A549 treated with DMSO at 1 μM for 4 hours (cell line): ENCODE measurements around the gene MRPL46. TPM values are rescaled to one million over a fixed set of nuclear protein-coding genes. Genes with fewer than 3 reads are reported as not detected.

Experiments
- total RNA-seq: library from RNA; stranded (reverse); fragments of 200-300 nt; extraction: Qiagen RNA extraction; gene quantifications from 5 replicates; pipeline ENCODE4 v1.2.3, GENCODE V29; 2022; ENCODE audit warnings: low read depth

MRPL46 gene
- total RNA-seq = 50.2 to 64.7 TPM (median 62.6 TPM) in 5 replicates

DNA sequence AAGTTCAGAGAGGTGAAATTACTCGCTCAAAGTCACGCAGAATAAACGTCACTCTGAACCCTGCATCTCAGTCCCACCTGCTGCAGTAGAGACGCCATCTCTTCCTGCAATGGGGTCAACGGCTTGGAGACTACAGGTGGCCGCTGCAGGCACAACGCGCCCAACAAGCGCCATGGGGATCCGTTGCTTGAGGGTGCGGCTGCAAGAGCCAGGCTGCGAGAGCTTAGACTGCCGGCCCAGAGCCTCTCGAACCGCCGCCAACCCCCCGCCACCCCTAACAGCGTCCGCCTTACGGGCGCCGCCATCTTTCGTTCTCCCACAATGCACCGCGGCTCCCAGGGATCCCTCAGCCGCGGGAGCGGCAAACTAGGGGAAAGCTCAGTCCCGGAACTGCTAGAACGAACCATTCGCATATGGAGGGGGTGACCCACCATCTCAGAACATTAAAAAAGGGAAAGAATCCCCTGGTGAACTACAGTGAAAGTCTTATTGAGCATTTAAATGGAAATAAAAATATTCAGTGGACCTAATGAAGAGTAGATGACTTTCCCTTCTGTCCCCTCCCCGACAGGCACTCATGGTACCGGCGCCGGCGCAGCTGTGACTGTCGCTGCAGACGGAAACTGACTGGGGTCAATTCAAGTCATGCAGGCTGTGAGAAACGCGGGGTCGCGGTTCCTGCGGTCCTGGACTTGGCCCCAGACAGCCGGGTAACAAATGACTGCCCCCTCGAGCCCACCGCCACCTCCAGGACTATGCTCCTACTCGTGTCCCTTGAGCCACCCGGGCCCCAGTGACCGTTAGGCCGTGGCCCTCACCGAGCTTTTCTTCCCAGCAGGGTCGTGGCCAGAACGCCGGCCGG is at the start of gene MRPL46, which contains the start of gene MRPS11:
MRPL46 (minus strand) TSS at position 316 of the 862 bp plus-strand sequence; CDS start at position 305, 11 bp downstream.
MRPS11 (plus strand) TSS at position 636 of the 862 bp plus-strand sequence; CDS start at position 646, 10 bp downstream.

Other genes with a start within 250 kb of the MRPL46 start
- 19.2 to 25.6 TPM (median 21.1 TPM) in 5 replicates for gene NTRK3, start 210.6 kb downstream of the MRPL46 start, total RNA-seq
- gene MRPS11, start 320 bp upstream of the MRPL46 start, total RNA-seq = 104 to 121 TPM (median 118 TPM) in 5 replicates
- 4.9 to 7.3 TPM (median 6.2 TPM) in 5 replicates for gene DET1, start 79.3 kb upstream of the MRPL46 start, total RNA-seq
- 80.2 to 111 TPM (median 94.3 TPM) in 5 replicates for gene AEN, start 154.0 kb upstream of the MRPL46 start, total RNA-seq
- 38.7 to 47.1 TPM (median 41.0 TPM) in 5 replicates for gene ISG20, start 171.6 kb upstream of the MRPL46 start, total RNA-seq